Heart left ventricle (tissue), 16 donors: Measurements from ENCODE around the gene NCOA3. TPM values are rescaled to one million over a fixed set of nuclear protein-coding genes. Genes with fewer than 3 reads are reported as not detected.

Source experiments
- ATAC-seq, 4 donors: fragments of 200-7000 bp; cut with Tn5 transposase; one replicate each; pipeline ENCODE4 v1.9.1; 2020 to 2022; ENCODE audit warnings: moderate library complexity in 4 of 4, mild to moderate bottlenecking in 3 of 4, moderate number of reproducible peaks in 1 of 4
- DNase-seq, 5 donors: peaks; one replicate each; pipeline ENCODE4 v3.0.0-alpha.2; 2020
- H3K27ac ChIP-seq, 12 donors: fragments of 200-600 bp; sonication (generic) in 4 of 12; one replicate each; pipeline versions ENCODE4 v1.5.0 to v1.8.0; 2016 to 2022; ENCODE audit warnings: mild to moderate bottlenecking in 2 of 12
- H3K27me3 ChIP-seq, 9 donors: fragments of 200-600 bp; sonication (generic) in 2 of 9; one replicate each; pipeline versions ENCODE4 v1.5.1 to v1.8.0; 2016 to 2022; ENCODE audit warnings: mild to moderate bottlenecking in 3 of 9
- H3K36me3 ChIP-seq, 9 donors: fragments of 200-600 bp; sonication (generic) in 2 of 9; one replicate each; pipeline versions ENCODE4 v1.5.0 to v1.8.0; 2018 to 2022; ENCODE audit warnings: mild to moderate bottlenecking in 2 of 9
- H3K4me1 ChIP-seq, 12 donors: fragments of 200-600 bp; sonication (generic) in 4 of 12; one replicate each; pipeline versions ENCODE4 v1.5.0 to v1.8.0; 2016 to 2022; ENCODE audit warnings: mild to moderate bottlenecking in 3 of 12
- H3K4me3 ChIP-seq, 12 donors: fragments of 200-600 bp; sonication (generic) in 4 of 12; one replicate each; pipeline versions ENCODE4 v1.5.0 to v1.8.0; 2017 to 2022; ENCODE audit warnings: mild to moderate bottlenecking in 9 of 12, moderate library complexity in 4 of 12
- H3K9me3 ChIP-seq, 12 donors: fragments of 200-600 bp; sonication (generic) in 4 of 12; one replicate each; pipeline versions ENCODE4 v1.5.0 to v1.8.0; 2016 to 2022; ENCODE audit warnings: mild to moderate bottlenecking in 1 of 12
- POLR2A ChIP-seq, 2 donors: fragments of 450-650 bp; IDR thresholded peaks; one replicate each; pipeline ENCODE4 v1.6.1; 2017; ENCODE audit warnings: antibody characterized with exemption in 2 of 2, mild to moderate bottlenecking in 2 of 2, moderate library complexity in 2 of 2
- WGBS, 4 donors: extraction: QIAGEN DNeasy Blood & Tissue Kit in 2 of 4; methylation state at CpG; one replicate each; pipeline versions ENCODE4 v1.1.5 to v1.1.7; 2013 to 2018; 5-methylcytosine and 5-hydroxymethylcytosine counted together
- intact Hi-C, 10 donors: fragments of 100-400 bp; cut with DNase I; formaldehyde crosslinking; loops; one replicate each; pipeline versions ENCODE4 v1.11.1 to v1.14.2; 2022
- polyA plus RNA-seq, 2 donors: library from polyadenylated mRNA; stranded (reverse); fragments of 200-250 nt; gene quantifications; one replicate each; pipeline ENCODE4 v1.2.3, GENCODE V29; 2013
- total RNA-seq, 9 donors: library from RNA; depleted of rRNA in 2 of 9; stranded (reverse); fragments of >200 nt in 2 of 9; fragmentation: NEBNext Ultra II Directional in 3 of 9; extraction: Animal tissue kit (Norgen Biotek cat#: 25700) in 3 of 9; gene quantifications; one replicate each; pipeline versions ENCODE4 v1.1.0 to v1.2.4, GENCODE V29; 2016 to 2023
- TF ChIP-seq, protein P1 (sequence below), 12 donors: fragments of 200-600 bp; sonication (generic) in 4 of 12; IDR thresholded peaks; one replicate each; pipeline versions ENCODE4 v1.5.0 to v1.8.0; 2018 to 2022; ENCODE audit warnings: antibody characterized with exemption in 12 of 12, mild to moderate bottlenecking in 5 of 12
- donor health status: ischemic (EF 13 %, LVEDD 7.1; RV severe dilation, severe dysfunction).
- donor health status: healthy with polysubstance abuse.
- donor health status: DM: no; HTN: yes; CAD: no.
- donor health status: DM: no; HTN: no; CAD: no.
- donor health status: ischemic (EF 25% LVEDD 6.9; RV normal size, moderate dysfunction).
- donor health status: ischemic (EF 25% LVEDD 5.7; RV mildly dilated, moderate dysfunction).
- donor health status: healthy.
- donor health status: DM: yes; HTN: yes; CAD: no.
- donor health status: ischemic (EF 35%, LVEDD 5.7; RV mildly dilated, moderate dysfunction).
- donor health status: nonischemic (EF 11% LVEDD 7.7; RV severe dilation, severe dysfunction).
- donor health status: DM: yes; HTN: yes; CAD: no.
- donor health status: PGD.
- donor health status: ischemic (EF 29% LVEDD 5.4; RV normal size, mild dysfunction).
- donor health status: nonischemic (EF 23%, LVEDD 6.1; RV moderate dilation, normal function).

NCOA3 gene
- total and polyA plus RNA-seq, 11 donors, result 6.7 to 39.3 (median 25.3) TPM

DNA sequence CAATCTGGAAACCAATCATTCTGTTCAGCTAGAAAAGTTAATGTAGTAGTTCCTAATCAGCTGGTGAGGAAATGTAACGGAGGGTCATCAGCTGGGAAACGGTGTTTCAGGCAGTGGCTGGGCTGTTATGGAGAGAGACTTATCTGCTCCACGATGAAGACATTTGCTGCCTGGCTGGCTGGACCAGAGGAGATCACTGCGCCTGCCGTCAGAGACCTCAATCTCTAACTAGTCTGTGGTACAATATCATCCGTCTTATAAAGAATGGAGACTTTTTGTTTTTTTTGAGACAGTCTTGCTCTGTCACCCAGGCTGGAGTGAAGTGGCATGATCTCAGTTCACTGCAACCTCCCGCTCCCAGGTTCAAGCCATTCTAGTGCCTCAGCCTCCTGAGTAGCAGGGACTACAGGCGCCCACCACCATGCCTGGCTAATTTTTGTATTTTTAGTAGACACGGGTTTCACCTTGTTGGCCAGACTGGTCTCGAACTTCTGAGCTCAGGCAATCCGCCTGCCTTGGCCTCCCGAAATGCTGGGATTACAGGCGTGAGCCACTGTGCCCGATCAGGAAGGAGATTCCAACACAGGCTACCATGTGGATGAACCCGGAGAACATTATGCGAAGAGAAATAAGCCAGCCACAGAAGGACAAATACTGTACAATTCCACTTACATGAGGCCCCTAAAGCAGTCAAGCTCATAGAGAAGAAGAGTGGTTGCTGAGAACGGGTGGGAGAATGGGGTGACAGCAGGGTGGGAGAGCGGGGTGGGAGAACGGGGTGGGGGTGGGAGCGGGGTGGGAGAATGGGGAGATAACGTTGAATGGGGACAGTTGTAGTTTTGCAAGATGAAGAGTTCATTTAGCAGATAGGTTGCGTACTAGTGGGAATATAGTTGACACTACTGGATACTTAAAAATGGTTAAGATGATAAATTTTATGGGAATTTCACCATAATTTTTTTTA is 168.5 kb downstream of the NCOA3 start:
- Histone ChIP-seq H3K27me3 (no peaks in the 10 kb centered on the region), H3K9me3 (no peaks in the 10 kb centered on the region), H3K36me3 (peaks cover 0 to 31% (median 0%) of the 10 kb centered on the region in 9 donors), H3K4me1 (peaks cover 0 to 7% (median 0%) of the 10 kb centered on the region in 12 donors), H3K27ac (no peak overlapping the region), H3K4me3 (no peak overlapping the region)
- no peak for DNase-seq
- intact Hi-C loops, result loop anchor here in 2 of 10 donors (5.0 to 10.0 kb wide), 2 partner anchors 115 to 117 kb away; partner anchors contain the start of gene SULF2 (in 2 of the 2)
- ATAC-seq, result no peak
- TF ChIP-seq POLR2A (IDR thresholded peaks at IDR 0.05), result no peak
- TF ChIP-seq, protein P1, sequence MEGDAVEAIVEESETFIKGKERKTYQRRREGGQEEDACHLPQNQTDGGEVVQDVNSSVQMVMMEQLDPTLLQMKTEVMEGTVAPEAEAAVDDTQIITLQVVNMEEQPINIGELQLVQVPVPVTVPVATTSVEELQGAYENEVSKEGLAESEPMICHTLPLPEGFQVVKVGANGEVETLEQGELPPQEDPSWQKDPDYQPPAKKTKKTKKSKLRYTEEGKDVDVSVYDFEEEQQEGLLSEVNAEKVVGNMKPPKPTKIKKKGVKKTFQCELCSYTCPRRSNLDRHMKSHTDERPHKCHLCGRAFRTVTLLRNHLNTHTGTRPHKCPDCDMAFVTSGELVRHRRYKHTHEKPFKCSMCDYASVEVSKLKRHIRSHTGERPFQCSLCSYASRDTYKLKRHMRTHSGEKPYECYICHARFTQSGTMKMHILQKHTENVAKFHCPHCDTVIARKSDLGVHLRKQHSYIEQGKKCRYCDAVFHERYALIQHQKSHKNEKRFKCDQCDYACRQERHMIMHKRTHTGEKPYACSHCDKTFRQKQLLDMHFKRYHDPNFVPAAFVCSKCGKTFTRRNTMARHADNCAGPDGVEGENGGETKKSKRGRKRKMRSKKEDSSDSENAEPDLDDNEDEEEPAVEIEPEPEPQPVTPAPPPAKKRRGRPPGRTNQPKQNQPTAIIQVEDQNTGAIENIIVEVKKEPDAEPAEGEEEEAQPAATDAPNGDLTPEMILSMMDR (IDR thresholded peaks at IDR 0.05), result no peak
- WGBS, 4 donors, result 91 to 93% (median 92%) methylated on average over 22 of the region's 22 CpGs

DNA sequence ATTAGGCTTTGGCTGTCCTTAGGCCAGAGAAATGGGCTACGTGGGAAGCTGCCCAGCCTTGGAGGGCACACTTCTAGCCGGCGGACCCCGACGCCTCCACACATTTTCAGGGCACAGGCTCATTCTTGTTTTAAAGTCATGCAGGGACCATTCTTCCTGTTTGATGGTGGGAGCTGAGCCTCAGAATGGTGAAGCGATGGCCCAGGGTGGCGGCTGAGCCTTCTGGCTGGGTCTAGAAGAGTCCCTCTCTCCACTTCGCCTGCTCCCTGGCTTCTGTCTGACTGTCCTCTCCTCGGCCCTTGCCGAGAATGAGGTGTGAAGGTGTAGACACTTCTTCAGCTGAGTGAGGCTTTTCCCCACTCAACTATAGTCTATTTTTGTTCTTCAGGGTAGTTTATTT is 169.2 kb downstream of the NCOA3 start:
- Histone ChIP-seq H3K4me3 (no peak overlapping the region), H3K4me1 (peaks cover 0 to 7% (median 0%) of the 10 kb centered on the region in 12 donors), H3K27me3 (no peaks in the 10 kb centered on the region), H3K27ac (no peak overlapping the region), H3K9me3 (no peaks in the 10 kb centered on the region), H3K36me3 (peaks cover 0 to 30% (median 0%) of the 10 kb centered on the region in 9 donors)
- ATAC-seq (no peak), DNase-seq (peak in 1 of 5 donors; percentile 18)
- intact Hi-C loops, result loop anchor here in 1 of 10 donors (10.0 kb wide), 1 partner anchor 114 kb away; the partner anchor contains the start of gene SULF2
- WGBS, 4 donors, result 75 to 84% (median 81%) methylated on average over 10 of the region's 10 CpGs
- TF ChIP-seq, protein P1 (IDR thresholded peaks at IDR 0.05), result no peak
- TF ChIP-seq POLR2A (IDR thresholded peaks at IDR 0.05), result no peak

DNA sequence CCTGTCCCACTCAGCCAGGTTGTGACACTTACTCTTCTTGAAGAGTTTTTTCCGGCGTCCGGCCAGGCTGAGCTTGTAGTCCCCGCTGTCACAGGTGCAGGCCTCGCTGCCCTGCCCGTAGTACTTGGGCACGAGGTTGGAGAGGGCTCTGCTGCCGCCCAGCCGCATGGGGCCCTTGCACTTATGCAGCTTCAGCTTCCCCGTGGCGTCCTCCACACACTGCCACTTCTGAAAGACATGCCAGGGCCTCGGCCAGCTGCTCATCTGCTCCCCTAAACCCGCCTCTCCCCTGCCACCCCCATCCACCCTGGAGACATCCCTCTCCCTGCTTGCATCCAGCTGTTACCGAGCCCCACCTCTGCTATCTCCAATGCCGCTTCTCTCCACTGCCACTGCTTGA is 170.5 kb downstream of the NCOA3 start:
- H3K4me1 ChIP-seq, result peaks cover 0 to 7% (median 0%) of the 10 kb centered on the region in 12 donors
- H3K9me3 ChIP-seq, result no peaks in the 10 kb centered on the region
- intact Hi-C loops, result loop anchor here in 1 of 10 donors (10.0 kb wide), 1 partner anchor 113 kb away; the partner anchor contains the start of gene SULF2
- H3K4me3 ChIP-seq, result no peak overlapping the region
- ATAC-seq (no peak), DNase-seq (peak in 1 of 5 donors; percentile 11)
- H3K36me3 ChIP-seq, result peaks cover 0 to 32% (median 12%) of the 10 kb centered on the region in 9 donors
- TF ChIP-seq, protein P1 (IDR thresholded peaks at IDR 0.05), result no peak
- TF ChIP-seq POLR2A (IDR thresholded peaks at IDR 0.05), result no peak
- WGBS, 4 donors, result 95 to 98% (median 96%) methylated on average over 14 to 15 of the region's 15 CpGs
- H3K27me3 ChIP-seq, result no peaks in the 10 kb centered on the region
- no peak overlapping the region for H3K27ac ChIP-seq
